ENCODE results near the gene KCNC4.

The KCNC4 gene

DNA sequence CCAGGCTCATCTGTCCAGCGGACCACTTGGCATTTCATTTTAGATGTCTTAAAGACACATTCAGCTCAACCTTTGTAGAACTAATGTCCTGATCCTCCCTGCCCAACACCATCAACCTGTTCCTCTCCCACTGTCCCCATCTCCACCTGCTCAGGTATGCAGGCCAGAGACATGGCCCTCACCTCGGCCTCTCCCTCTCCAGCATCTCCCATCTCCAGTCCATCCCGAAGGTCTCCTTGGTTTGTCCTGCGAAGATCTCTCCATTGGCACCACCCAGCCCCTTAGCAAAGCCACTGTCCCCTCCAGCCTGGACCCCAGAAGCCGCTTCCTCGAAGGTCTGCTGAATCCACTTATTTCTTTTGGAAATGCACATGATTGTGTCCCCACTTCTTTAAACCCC, 20.9 kb upstream of the KCNC4 start:
- no peak for DNase-seq

- no peak for DNase-seq
Measured at GRCh38 chr1:110190282-110190929, 19.7 kb upstream of the KCNC4 start.

DNA sequence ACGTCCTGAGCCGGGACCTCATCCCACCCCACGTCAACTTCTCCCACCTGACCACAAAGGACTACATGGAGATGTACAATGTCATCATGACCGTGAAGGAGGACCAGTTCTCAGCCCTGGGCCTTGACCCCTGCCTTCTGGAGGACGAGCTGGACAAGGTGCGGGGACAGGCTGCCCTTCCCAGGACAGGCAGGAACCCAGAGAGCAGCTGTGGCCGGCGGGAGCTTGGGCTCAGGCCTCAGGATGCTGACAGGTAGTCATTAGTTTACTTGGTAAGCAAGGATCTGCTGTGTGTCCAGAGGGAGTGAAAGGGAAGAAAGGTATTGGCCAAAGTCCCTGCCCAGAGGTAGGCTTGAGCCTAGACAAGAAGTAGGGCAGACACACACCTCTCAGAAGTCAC, 17.6 kb upstream of the KCNC4 start:
- no peak for DNase-seq

- DNase-seq: no peak
Measured at GRCh38 chr1:110195196-110195595, 14.9 kb upstream of the KCNC4 start.

DNA sequence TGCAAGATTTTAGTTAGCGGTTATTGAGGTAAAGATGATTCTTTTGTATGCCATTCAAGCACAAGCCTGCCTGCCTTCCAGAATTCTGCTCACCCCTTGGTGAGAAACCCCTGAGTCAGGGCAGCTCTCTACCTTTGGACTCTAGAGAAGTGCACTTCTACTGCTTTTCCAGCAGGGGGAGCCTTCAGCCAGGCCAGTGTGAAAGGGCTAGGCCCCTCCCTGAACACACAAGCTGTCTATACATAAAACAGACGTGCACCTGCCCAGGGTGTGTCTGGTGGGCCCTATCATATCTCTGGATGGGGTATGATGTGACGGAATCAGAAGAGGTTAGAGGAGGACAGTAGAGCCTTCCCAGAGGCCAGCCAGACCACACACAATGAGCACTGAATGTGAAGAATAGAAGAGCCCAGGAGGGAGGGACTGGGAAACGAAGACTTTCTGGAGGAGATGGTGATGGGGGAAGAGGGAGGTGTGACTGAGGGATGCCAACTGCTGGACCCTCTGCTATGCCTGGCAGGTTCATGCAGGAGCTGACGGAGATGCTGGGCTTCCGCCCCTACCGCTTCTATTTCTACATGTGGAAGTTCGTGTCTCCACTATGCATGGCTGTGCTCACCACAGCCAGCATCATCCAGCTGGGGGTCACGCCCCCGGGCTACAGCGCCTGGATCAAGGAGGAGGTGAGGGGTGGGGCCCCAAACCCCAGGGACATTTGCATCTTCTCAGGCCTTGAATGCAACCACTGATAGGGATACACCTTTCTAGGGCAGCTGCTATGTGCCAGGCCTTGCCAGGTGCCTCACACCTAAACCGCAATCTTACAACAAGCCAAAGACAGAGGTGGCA, 13.0 kb upstream of the KCNC4 start:
- peak; percentile 91 for DNase-seq

DNA sequence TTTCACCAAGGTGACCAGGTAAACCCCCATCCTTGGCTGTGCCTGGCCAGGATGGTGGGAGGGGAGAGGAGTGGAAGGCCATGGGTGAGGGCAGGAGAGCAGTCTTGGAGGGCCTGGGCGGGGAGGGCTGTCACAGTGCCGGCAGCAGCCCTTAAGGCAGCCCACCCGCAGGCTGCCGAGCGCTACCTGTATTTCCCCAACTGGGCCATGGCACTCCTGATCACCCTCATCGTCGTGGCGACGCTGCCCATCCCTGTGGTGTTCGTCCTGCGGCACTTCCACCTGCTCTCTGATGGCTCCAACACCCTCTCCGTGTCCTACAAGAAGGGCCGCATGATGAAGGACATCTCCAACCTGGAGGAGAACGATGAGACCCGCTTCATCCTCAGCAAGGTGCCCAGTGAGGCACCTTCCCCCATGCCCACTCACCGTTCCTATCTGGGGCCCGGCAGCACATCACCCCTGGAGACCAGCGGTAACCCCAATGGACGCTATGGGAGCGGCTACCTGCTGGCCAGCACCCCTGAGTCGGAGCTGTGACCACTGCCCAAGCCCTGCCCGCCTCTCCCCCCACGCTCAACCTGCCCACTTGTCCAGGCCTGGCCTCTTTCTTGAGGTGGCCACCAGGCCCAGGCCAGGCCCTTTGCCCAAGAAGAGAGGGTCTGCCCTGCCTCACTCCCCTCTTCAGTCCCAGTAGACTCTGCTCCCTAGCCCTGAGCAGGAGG, 12.0 kb upstream of the KCNC4 start:
- DNase-seq: no peak

DNA sequence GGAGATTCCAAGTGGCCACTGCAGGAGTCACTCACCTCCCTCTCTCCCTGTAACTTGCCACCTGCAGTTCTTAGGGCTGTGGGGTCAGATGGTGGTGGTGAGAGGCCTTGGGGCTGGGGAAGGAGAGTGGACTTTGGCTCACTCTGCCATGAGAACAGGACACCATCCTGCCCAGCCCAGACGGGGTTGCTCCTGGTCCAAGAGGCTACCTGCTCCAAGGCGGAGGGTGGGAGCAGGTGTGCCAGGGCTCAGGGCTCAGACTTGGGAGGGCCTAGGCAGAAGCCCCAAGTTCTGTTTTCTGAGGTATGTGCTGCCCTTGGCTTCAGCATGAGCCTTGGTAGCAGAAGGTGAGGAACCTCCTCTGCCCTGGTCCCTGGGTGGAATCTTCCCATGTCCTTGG, 11.4 kb upstream of the KCNC4 start:
- no peak for DNase-seq

DNA sequence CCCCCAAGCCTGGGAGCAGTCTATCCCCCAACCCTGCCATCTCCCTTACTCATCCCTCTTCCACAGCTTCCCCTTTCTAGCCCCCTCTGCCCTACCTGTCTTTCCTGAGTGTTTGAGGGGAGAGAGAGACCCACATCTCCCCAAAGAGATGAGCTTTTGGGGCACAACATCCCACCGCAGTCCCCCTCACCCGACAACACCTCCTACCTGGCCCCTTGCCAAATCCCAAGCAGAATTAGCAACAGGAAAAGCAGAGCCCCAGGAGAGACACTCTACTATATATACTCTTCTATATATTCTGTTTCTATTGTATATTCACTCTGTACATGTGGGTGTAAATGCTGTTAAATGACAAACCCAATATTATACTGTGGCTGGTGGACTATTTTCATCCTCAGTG, 9.9 kb upstream of the KCNC4 start:
- DNase-seq: no peak

- DNase-seq: no peak
Measured at GRCh38 chr1:110200666-110201065, 9.4 kb upstream of the KCNC4 start.

DNA sequence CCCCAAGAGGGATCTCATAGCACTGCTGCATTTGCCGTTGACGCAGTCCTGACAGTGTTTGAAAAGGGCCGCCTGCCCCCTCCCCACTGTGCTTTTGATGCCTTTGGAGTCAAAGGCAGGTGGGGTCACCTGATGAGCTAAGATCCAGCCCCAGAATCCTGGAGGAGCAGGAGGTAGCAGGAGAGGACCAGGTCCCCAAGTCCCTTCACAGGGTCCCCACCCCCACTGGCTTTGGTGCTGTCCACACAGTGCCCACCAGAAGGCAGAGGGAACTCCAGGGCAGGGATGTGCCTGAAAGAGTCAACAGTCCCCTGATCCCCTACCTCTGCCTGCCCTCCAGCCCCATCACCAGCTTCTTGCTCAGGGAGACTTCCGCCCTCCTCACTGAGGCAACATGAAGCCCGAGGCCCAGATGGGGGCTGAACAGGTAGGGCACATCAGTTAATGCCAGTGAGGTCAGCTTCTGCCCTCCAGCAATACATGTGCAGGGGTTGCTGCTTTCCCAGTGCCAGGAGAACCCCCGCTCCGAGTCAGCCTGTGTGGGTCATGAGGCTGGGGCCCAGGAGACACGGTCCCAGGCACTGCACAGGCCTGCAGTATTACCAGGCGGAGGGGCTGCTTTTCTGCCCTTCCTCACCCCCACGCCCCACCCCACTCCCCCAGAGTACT, 8.8 kb upstream of the KCNC4 start:
- no peak for DNase-seq

- DNase-seq: peak; percentile 71
Measured at GRCh38 chr1:110203021-110203661, 7.0 kb upstream of the KCNC4 start.

- DNase-seq: no peak
Measured at GRCh38 chr1:110205156-110205555, 5.0 kb upstream of the KCNC4 start.

- DNase-seq: no peak
Measured at GRCh38 chr1:110205591-110206155, 4.4 kb upstream of the KCNC4 start.

DNA sequence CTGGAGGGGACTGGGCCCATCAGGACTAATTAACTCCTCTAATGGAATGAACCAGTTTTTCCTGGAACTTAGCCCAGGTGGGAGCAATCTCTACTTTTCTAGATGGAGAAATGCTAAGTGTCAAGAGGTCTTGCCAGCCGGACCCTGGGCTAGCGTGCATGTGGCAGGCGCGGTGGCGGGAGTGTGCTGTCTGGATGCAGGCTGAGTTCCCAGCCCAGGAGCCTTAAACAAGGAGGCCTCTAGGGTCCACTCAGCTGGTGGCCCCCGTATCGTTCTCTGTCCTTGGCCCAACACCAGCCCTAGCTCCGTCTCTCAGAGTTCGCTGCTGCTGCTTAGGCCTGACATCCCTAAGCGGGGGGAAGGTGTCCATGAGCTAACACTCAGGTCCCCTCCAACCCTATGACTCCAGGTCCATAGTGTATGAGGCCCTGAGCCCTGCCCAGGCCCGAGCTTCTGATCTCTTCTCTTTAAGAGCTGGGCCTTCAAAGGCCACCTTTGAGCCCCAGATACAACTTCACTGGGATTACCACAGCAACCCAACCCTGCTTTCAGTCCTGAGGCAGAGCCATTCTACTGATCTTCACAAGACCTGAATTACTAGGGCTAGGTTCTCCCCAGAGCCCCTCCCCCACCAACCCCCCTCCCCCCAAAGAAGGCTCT, 3.7 kb upstream of the KCNC4 start:
- DNase-seq: no peak

- DNase-seq: peak; percentile 69
Measured at GRCh38 chr1:110207831-110208230, 2.3 kb upstream of the KCNC4 start.

DNA sequence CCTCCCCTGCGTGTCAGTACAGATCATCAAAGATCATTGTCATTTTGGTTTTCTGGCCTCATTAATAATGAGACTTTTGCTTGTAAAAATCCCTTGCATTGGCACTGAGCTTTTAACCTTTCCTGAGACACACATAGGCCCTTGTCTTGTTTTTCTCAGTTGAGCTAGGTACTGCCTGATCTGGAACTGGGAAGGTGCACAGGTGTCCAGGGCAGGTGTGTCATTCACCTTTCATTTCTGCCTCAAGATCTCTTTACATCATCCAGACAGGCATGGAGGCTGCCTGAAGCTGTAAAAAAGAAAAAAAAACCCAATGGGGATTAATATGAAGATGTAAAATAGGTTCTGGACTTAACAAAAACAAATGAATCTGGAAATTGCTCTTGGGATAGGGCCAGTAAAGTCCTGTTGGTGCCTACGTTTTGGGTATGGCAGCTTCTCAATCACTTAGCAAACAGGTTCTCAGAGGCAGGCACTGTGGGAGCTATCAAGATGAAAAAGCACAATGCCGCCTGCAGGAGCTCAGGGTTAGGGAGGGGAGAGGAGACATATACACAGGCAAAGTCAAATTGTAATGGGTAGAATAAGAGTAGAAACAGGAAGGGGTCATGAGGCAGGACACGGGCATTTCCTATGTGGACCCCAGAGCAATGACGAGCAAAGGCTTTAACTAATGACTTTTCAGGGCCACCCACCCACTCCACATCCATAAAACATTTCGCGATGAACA, 1.0 kb upstream of the KCNC4 start:
- peak; percentile 15 for DNase-seq

DNA sequence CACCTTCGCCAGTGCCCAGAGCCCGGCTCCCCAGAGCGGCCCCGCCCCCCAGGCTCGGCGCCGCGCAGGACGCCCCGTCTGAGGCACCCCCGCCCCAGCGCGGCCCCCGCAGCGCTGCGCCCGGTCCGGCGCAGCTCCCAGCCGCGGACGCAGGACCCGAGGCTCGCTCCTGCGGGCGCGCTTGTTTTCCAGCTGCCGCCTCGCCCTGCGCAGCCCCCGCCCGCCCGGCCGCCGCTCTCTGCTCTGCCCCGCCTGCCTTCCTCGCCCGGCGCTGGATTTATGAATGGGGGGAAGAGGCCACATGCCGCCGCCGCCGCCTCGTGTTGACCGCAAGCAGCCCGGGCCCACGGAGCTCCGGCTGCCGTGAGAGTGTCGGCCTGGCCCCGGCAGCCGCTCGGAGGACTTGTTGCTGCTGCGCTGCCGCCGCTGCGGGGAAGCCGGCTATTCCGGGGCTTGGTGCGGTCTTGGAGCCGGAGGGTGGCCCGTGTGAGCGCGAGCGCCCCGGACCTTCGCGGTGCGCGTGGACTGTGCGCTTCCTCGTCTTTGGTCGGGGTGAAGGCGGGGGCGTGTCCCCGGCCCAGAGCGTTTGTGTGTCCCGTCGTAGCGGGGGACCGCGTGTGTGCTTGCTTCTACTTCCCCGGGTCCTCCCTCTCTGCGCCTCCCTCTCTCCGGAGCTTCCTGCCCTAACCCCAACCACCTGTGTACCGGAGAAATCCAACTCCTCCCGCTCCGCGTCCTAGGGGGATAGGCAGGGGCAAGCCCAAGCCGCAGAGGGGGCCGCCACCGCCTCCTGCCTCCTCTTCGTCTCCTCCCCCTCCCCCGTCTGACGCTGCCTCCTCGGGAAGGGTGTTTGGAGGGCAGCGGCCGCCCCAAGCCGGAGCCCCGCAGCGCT, 736 bp downstream of the KCNC4 start:
- DNase-seq: peak; percentile 72

DNA sequence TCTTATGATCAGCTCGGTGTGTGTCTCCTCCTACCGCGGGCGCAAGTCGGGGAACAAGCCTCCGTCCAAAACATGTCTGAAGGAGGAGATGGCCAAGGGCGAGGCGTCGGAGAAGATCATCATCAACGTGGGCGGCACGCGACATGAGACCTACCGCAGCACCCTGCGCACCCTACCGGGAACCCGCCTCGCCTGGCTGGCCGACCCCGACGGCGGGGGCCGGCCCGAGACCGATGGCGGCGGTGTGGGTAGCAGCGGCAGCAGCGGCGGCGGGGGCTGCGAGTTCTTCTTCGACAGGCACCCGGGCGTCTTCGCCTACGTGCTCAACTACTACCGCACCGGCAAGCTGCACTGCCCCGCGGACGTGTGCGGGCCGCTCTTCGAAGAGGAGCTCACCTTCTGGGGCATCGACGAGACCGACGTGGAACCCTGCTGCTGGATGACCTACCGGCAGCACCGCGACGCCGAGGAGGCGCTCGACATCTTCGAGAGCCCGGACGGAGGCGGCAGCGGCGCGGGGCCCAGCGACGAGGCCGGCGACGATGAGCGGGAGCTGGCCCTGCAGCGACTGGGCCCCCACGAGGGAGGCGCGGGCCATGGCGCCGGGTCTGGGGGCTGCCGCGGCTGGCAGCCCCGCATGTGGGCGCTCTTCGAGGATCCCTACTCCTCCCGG, 1.5 kb downstream of the KCNC4 start:
- DNase-seq: no peak

All from NCI-H146 (cell line).